SJSA1 (cell line): ENCODE data around the gene GPR15LG. TPM values are rescaled to one million over a fixed set of nuclear protein-coding genes. Genes with fewer than 3 reads are reported as not detected.
"Not testable (repeated sequence)": the region's sequence is repeated elsewhere in the genome, so short reads cannot be mapped to it uniquely, and the experiment has no call there.

Experiments
- DNase-seq, 2 experiments: peaks; one replicate each; pipeline ENCODE4 v3.0.0-alpha.2; 2015 to 2020; ENCODE audit warnings: low spot score in 2 of 2, low read depth in 1 of 2
- H3K27ac ChIP-seq: fragments of 250-450 bp; sonication (Bioruptor Pico); 2 replicates; pipeline ENCODE4 v1.5.1; 2020; ENCODE audit warnings: mild to moderate bottlenecking, moderate library complexity
- H3K27me3 ChIP-seq: fragments of 250-450 bp; sonication (Bioruptor Pico); replicated peaks from 2 replicates; pipeline ENCODE4 v1.5.1; 2020; ENCODE audit warnings: mild to moderate bottlenecking, moderate library complexity
- H3K36me3 ChIP-seq: fragments of 250-450 bp; sonication (Bioruptor Pico); 2 replicates; pipeline ENCODE4 v1.5.1; 2020; ENCODE audit warnings: mild to moderate bottlenecking
- H3K4me1 ChIP-seq: fragments of 250-450 bp; sonication (Bioruptor Pico); replicated peaks from 2 replicates; pipeline ENCODE4 v1.6.1; 2021; ENCODE audit warnings: mild to moderate bottlenecking
- H3K4me3 ChIP-seq: fragments of 250-450 bp; sonication (Bioruptor Pico); 2 replicates; pipeline ENCODE4 v1.5.1; 2020; ENCODE audit warnings: mild to moderate bottlenecking
- H3K9me3 ChIP-seq: fragments of 250-450 bp; sonication (Bioruptor Pico); replicated peaks from 2 replicates; pipeline ENCODE4 v1.5.1; 2020; ENCODE audit warnings: mild to moderate bottlenecking
- total RNA-seq: library from RNA; depleted of rRNA; stranded (reverse); fragments of >200 nt; shearing (Covaris generic); gene quantifications from 2 replicates; pipeline ENCODE4 v1.2.3, GENCODE V29; 2014; rRNA removed

The GPR15LG gene
- not detected in 2 replicates for total RNA-seq

DNA sequence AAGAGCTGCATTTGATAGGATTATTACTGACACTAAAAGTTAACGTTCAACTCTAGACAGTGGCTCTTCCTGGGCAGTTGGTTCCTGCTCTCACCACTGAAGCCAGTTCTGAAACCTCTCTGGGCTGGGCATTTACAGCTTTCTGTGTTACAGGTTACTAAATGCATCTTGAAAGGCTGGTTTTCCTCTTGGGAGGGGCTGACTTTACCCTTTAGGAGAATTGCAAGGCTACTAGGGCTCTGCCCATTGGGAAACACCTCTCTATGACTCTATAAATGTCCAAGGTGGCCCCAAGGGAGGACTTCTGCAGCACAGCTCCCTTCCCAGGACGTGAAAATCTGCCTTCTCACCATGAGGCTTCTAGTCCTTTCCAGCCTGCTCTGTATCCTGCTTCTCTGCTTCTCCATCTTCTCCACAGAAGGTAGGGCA lies at the start of gene GPR15LG:
TSS of gene GPR15LG (plus strand) at position 301 of the 429 bp plus-strand sequence. CDS start at position 352, 51 bp downstream.
- no peaks in the 10 kb centered on the region for H3K36me3 ChIP-seq
- no peaks in the 10 kb centered on the region for H3K9me3 ChIP-seq
- no peak within 1 kb of the TSS for H3K27ac ChIP-seq
- DNase-seq: no peak
- no peaks in the 10 kb centered on the region for H3K27me3 ChIP-seq
- no peaks in the 10 kb centered on the region for H3K4me1 ChIP-seq
- H3K4me3 ChIP-seq: no peak within 1 kb of the TSS

DNA sequence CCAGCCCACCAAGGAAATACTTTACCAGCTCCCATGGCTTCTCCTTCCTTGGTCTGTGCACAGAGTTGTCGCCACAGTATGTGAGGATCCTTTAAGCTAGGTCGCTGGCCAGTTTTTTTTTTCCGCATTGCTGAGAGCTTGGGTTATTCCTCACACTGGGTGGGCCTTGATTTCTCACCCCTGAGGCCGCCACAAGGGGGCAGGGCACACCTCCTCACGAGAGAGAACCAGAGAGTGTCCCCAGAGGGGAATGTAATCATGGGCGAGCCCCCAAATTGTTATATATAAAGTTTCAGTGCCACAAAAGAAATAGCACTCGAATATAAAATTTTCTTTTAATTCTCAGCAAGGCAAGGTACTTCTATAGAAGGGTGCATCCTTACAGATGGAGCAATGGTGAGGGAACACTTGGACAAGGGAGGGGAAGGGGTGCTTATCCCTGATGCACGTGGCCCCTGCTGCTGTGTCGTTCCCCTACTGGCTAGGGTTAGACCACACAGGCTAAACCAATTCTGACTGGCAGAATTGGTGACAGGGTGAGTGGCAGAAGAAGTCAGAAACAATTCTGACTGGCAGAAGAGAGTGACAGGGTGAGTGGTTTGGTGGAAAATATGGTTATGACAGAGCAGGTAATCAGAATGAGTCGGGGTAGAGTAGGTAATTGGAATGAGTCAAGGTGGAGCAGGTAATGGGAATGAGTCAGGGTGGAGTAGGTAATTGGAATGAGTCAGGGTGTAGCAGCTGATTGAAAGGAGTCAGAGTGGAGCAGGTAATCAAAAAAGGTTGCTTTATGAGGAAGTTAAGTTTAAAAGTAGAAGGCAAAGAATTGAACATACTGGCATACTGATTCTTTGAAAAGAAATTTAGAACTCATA lies 47.5 kb upstream of the GPR15LG start:
- not testable (repeated sequence) for DNase-seq, H3K27me3 ChIP-seq, H3K27ac ChIP-seq, H3K9me3 ChIP-seq, H3K36me3 ChIP-seq, H3K4me1 ChIP-seq, H3K4me3 ChIP-seq

DNA sequence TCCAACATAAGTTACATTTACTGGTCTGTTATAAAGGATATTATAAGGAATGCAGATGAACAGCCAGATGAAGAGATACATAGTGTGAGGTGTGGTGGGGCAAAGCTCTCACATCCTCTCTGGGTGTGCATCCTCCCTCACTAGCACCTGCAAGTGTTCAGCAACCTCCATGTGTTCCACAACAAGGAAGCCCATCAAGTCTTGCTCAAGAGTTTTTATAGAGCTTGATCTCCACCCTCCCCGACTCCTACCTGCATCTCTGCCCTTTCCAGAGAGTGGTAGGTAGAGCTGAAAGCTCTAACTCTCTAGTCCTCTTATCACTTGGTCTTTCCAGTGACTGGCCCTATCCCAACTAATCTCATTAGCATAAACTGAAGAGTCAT lies 46.8 kb upstream of the GPR15LG start:
- DNase-seq: no peak
- no peak overlapping the region for H3K4me3 ChIP-seq
- peaks cover 2% of the 10 kb centered on the region; the same call in 1 of the 2 replicates for H3K9me3 ChIP-seq
- H3K27me3 ChIP-seq: no peaks in the 10 kb centered on the region; the same call in 1 of the 2 replicates
- no peaks in the 10 kb centered on the region for H3K36me3 ChIP-seq
- H3K4me1 ChIP-seq: no peaks in the 10 kb centered on the region
- no peak overlapping the region for H3K27ac ChIP-seq

DNA sequence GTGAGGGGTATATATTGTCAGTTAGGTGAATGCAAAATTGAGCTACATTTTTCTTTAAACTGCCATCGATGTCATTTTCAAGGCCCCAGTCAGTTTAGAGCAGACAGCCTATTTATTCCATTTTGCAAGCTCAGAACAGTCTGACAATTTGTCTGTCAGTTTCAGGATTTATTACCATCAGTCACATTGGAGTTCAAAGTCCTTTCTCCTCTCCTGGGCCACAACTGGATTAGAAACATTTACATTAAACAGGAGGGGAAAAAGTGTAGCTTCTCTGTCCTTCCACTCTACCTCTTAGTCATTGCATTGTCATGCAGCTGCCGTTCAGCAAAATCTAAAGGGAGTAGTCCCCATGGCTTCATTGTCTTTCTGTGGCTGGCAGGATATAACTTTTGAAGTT lies 37.8 kb upstream of the GPR15LG start:
- DNase-seq: no peak
- no peaks in the 10 kb centered on the region; the same call in 1 of the 2 replicates for H3K27me3 ChIP-seq
- no peak overlapping the region for H3K27ac ChIP-seq
- H3K36me3 ChIP-seq: peaks cover 11% of the 10 kb centered on the region
- no peaks in the 10 kb centered on the region for H3K9me3 ChIP-seq
- H3K4me1 ChIP-seq: peaks cover 12% of the 10 kb centered on the region
- H3K4me3 ChIP-seq: no peak overlapping the region

DNA sequence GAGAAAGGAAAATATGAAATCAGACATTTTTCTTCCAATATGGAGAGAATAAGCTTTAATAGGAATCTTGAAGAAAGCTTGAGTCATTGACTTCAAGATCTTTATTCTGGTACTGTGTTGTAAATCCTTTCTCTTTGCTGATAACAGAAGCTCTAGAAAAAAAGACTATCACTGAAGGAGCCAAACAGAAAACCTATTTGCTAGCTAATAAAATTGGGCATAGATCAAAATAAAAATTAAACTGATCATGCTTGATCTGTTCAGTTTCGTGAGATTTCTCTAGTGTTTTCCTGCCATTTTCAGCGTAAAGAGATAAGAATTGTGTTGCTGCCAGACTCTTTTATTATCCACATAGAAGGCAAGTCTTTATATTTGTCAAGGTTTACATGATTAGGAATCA lies 35.8 kb upstream of the GPR15LG start:
- peaks cover 12% of the 10 kb centered on the region for H3K4me1 ChIP-seq
- H3K27me3 ChIP-seq: no peaks in the 10 kb centered on the region
- H3K4me3 ChIP-seq: no peak overlapping the region
- H3K9me3 ChIP-seq: no peaks in the 10 kb centered on the region
- peaks cover 27% of the 10 kb centered on the region for H3K36me3 ChIP-seq
- H3K27ac ChIP-seq: no peak overlapping the region
- no peak for DNase-seq

DNA sequence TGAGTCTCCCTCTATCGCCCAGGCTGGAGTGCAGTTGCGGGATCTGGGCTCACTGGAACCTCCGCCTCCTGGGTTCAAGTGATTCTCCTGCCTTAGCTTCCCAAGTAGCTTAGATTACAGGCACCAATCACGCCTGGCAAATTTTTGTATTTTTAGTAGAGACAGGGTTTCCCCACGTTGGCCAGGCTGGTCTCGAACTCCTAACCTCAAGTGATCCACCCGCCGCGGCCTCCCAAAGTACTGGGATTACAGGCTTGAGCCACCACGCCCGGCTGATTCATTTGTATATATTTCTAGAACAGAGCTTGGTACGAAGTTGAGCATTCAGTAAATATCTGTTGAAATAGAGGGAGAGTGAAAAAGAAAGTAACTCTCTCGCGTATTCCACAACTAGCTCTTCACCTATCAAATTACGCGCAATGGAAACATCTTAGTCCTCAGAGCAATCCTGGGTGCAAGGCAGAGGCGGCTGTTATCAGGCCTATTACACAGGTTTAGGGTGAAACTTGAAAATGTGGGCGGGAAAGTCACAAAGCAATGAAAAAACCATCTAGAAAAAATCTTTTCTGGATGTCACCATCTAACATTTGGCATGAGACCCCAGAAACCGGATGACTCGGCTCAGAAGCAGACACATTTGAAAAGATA lies 35.0 kb upstream of the GPR15LG start:
- Histone ChIP-seq H3K36me3 (peaks cover 35% of the 10 kb centered on the region), H3K27me3 (no peaks in the 10 kb centered on the region), H3K27ac (peak overlapping the region; percentile 92), H3K4me3 (peak overlapping the region; percentile 93), H3K4me1 (peaks cover 12% of the 10 kb centered on the region), H3K9me3 (no peaks in the 10 kb centered on the region)
- peak in 1 of 2 experiments; percentile 50 for DNase-seq

DNA sequence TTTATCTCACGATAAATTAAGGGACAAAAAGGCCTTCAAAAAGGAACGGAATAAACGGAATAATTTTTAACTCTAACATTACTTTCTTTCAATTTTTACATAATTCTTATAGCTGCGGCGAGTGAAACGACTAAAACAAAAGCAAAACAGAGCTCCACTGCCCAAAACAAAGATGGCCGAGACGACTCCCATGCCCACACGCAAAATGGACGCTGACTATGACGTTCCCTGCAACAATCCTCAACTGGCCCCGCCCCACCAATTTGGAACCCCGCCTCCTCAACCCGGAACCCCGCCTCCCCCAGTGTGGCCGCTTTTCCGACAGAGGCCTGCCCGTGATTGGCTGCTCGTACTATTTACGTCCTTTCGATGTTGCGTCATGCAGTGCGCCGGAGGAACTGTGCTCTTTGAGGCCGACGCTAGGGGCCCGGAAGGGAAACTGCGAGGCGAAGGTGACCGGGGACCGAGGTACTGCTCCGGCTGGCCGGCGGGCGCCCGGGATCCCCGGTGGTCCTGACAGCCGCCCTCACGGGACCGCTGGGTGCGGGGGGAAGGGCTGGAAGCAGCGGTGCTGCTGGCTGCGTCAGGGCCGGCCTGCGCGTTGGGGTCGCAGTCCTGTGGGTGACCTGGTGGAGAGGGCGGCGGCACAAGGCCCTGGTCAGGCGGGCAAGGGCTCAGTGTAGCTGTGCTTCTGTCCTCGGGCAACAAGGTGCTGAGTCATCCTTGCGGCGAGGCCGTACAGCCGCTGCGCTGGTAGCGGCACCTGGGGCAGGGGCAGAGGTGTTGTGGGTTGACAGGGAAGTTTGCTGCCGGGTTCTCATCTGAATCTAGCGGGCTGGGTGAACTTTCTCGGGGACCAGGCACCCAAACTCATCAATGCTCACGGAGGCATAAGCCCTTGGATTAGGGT lies 34.2 kb upstream of the GPR15LG start, which contains the start of gene GHITM:
TSS of gene GHITM (plus strand) at position 384 of the 910 bp plus-strand sequence. CDS start 1,992 bp downstream, outside the sequence.
- H3K27ac ChIP-seq: peak within 1 kb of the TSS; percentile 92
- H3K4me1 ChIP-seq: peaks cover 12% of the 10 kb centered on the region
- H3K9me3 ChIP-seq: no peaks in the 10 kb centered on the region
- peak; percentile 95 to 99 for DNase-seq
- H3K36me3 ChIP-seq: peaks cover 42% of the 10 kb centered on the region
- H3K4me3 ChIP-seq: peak within 1 kb of the TSS; percentile 93
- no peaks in the 10 kb centered on the region for H3K27me3 ChIP-seq

DNA sequence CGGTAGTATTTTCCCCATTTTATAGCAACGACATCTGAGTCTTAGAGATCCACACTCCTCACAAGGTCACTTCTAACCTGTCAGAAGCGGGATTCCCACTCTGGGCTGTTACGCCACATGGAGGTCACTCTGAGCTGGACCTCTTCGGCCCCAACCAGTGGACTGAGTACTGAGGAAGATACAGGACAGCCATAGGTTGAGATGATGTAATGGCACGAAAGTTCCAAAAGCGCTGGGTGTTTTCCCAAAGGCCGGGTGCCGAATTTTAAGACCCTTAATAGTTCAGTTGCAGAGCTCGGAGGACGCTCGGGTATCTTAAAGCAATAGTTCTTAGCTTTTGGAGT lies 33.6 kb upstream of the GPR15LG start:
- H3K36me3 ChIP-seq: peaks cover 49% of the 10 kb centered on the region
- H3K4me3 ChIP-seq: peak overlapping the region; percentile 93
- H3K9me3 ChIP-seq: no peaks in the 10 kb centered on the region
- peaks cover 12% of the 10 kb centered on the region for H3K4me1 ChIP-seq
- H3K27ac ChIP-seq: peak overlapping the region; percentile 92
- no peaks in the 10 kb centered on the region for H3K27me3 ChIP-seq
- no peak for DNase-seq

DNA sequence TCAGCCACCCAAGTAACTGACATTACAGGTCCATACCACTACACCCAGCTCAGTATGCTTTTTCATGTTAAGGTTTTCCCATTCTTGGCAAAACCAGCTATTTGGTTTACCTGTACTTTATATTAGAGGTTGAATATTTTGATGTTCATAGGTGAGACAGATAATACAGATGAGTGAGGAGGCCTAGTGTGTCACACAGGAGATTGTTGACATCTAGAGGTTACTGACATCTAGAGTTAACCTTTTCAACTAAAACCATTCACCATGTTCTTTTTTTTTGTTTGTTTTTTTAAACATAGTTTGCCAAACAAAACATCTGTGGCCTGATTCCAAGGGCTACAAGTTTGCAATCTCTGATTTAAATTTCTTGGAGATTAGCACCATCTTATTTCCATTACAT lies 26.3 kb upstream of the GPR15LG start:
- no peak overlapping the region for H3K4me3 ChIP-seq
- peaks cover 85% of the 10 kb centered on the region for H3K36me3 ChIP-seq
- no peaks in the 10 kb centered on the region for H3K9me3 ChIP-seq
- H3K27me3 ChIP-seq: no peaks in the 10 kb centered on the region
- no peak overlapping the region for H3K27ac ChIP-seq
- no peak for DNase-seq
- no peaks in the 10 kb centered on the region for H3K4me1 ChIP-seq

DNA sequence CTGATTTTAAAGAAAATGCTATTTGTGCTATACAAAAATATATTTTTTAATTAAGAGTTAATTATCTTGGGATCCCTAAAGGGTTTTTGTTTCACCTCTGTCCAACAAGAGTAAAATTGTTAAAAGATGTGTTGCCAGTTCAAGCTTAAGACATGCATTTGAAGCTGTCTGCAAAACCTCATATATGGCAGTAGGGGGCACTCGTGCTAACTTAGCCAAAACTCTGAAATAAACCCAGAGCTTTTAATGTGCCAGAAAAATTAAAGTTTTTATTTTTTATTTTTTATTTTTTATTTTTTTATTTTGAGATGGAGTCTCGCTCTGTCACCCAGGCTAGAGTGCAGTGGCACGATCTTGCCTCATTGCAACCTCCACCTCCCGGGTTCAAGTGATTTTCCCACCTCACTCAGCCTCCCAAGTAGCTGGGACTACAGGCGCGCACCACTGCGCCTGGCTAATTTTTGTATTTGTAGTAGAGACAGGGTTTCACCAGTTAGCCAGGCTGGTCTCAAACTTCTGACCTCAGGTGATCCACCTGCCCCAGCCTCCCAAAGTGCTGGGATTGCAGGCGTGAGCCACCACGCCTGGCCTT lies 25.5 kb upstream of the GPR15LG start:
- H3K4me3 ChIP-seq, H3K9me3 ChIP-seq, H3K27me3 ChIP-seq, H3K4me1 ChIP-seq, DNase-seq, H3K27ac ChIP-seq: not testable (repeated sequence)
- peaks cover 86% of the 10 kb centered on the region for H3K36me3 ChIP-seq

DNA sequence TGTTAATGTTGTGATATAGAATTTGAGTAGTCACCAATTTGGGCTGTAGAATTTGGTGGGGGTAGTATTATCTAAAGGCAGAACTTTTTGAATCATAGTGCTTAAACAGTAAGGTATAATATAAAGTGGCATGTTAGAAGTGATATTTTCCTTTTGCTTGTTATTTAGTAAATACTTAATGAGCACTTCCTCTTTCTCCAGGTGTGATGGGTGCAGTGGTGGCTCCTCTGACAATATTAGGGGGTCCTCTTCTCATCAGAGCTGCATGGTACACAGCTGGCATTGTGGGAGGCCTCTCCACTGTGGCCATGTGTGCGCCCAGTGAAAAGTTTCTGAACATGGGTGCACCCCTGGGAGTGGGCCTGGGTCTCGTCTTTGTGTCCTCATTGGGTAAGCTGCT lies 23.7 kb upstream of the GPR15LG start:
- Histone ChIP-seq H3K9me3 (no peaks in the 10 kb centered on the region), H3K36me3 (peaks cover 76% of the 10 kb centered on the region), H3K4me3 (no peak overlapping the region), H3K27me3 (no peaks in the 10 kb centered on the region), H3K4me1 (no peaks in the 10 kb centered on the region), H3K27ac (no peak overlapping the region)
- no peak for DNase-seq

DNA sequence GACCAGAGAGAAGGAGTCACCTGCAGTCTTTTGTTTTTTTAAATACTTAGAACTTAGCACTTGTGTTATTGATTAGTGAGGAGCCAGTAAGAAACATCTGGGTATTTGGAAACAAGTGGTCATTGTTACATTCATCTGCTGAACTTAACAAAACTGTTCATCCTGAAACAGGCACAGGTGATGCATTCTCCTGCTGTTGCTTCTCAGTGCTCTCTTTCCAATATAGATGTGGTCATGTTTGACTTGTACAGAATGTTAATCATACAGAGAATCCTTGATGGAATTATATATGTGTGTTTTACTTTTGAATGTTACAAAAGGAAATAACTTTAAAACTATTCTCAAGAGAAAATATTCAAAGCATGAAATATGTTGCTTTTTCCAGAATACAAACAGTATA lies 20.8 kb upstream of the GPR15LG start:
- DNase-seq: no peak
- H3K4me1 ChIP-seq: no peaks in the 10 kb centered on the region
- H3K4me3 ChIP-seq: no peak overlapping the region
- H3K27me3 ChIP-seq: no peaks in the 10 kb centered on the region
- H3K36me3 ChIP-seq: peaks cover 56% of the 10 kb centered on the region
- H3K27ac ChIP-seq: no peak overlapping the region
- no peaks in the 10 kb centered on the region for H3K9me3 ChIP-seq

DNA sequence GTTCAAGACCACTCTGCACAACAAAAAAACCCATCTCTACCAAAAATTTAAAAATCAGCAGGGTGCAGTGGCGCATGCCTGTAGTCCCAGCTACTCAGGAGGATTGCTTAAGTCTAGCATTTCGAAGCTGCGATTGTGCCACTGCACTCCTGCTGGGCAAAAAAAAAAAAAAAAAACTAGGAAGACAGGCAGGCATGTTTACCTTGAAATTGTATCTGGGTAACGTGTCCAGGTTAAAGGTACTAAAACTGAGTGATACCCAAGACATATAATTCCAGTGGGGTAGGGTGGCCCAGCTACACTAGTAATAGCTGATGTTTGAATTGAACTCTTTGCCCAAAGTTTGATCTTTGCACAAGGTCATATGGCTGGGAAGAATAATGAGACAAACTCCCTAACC lies 18.1 kb upstream of the GPR15LG start:
- Histone ChIP-seq H3K36me3 (peaks cover 34% of the 10 kb centered on the region), H3K4me3 (no peak overlapping the region), H3K27ac (no peak overlapping the region), H3K27me3 (peaks cover 4% of the 10 kb centered on the region; the same call in 1 of the 2 replicates), H3K4me1 (no peaks in the 10 kb centered on the region), H3K9me3 (no peaks in the 10 kb centered on the region)
- no peak for DNase-seq
